ENCODE data around the gene CDH2.

The CDH2 gene

GRCh38 chr18:28152754-28153153 lies 24.2 kb downstream of the CDH2 start (continued):
- TF ChIP-seq ZFP3 (CRISPR knock-in tag; IDR thresholded peaks at IDR 0.05) (no peak), ISL1 (CRISPR knock-in tag; IDR thresholded peaks at IDR 0.05) (no peak), TCF4 (CRISPR knock-in tag; IDR thresholded peaks at IDR 0.05; ENCODE audit: borderline replicate concordance) (no peak), SNAI2 (CRISPR knock-in tag; IDR thresholded peaks at IDR 0.05) (no peak), PPARA (CRISPR knock-in tag; IDR thresholded peaks at IDR 0.05; ENCODE audit: borderline replicate concordance) (no peak), ZNF8 (CRISPR knock-in tag; IDR thresholded peaks at IDR 0.05) (no peak)

DNA sequence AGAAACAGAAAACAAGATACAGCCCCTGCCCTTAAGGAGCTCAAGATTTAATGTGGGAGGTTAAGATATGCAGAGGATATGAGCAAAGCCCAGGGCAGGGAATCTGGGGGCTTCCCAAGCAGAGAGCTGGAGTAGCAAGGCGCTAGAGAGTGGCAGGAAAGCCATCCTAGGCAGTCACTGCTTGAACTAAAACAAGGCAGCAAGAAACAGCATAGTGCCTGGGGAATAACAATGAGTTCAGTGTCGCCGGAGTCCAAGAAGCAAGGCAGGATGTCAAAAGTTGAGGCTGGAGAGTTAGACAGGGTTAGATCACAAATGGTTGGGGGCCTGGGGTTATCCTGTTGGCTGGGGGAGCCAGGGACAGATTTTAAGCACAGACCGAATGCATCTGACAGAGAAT lies 24.6 kb downstream of the CDH2 start:
- TF ChIP-seq TSHZ2 (CRISPR knock-in tag; IDR thresholded peaks at IDR 0.05) = no peak
- TF ChIP-seq ZNF70 (CRISPR knock-in tag; IDR thresholded peaks at IDR 0.05) = no peak
- no peak for TF ChIP-seq ISL1 (CRISPR knock-in tag; IDR thresholded peaks at IDR 0.05)
- no peak for TF ChIP-seq GLIS3 (CRISPR knock-in tag; IDR thresholded peaks at IDR 0.05)
- no peak for TF ChIP-seq SNAI2 (CRISPR knock-in tag; IDR thresholded peaks at IDR 0.05)
- TF ChIP-seq CSRNP3 (CRISPR knock-in tag; IDR thresholded peaks at IDR 0.05) = no peak
- ATAC-seq = peak; percentile 7; the same call in 1 of the 3 replicates

GRCh38 chr18:28151434-28151833 lies 25.5 kb downstream of the CDH2 start:
- ATAC-seq = no peak
- TF ChIP-seq TOX (CRISPR knock-in tag; IDR thresholded peaks at IDR 0.05; ENCODE audit: borderline replicate concordance) = no peak
- TF ChIP-seq PPARA (CRISPR knock-in tag; IDR thresholded peaks at IDR 0.05; ENCODE audit: borderline replicate concordance) = no peak
- no peak for TF ChIP-seq TCF4 (CRISPR knock-in tag; IDR thresholded peaks at IDR 0.05; ENCODE audit: borderline replicate concordance)
- TF ChIP-seq ZNF565 (CRISPR knock-in tag; conservative IDR thresholded peaks at IDR 0.05; ENCODE audit: low read depth) = no peak
- no peak for TF ChIP-seq BACH2 (CRISPR knock-in tag; IDR thresholded peaks at IDR 0.05; ENCODE audit: borderline replicate concordance)
- no peak for TF ChIP-seq RARB (CRISPR knock-in tag; IDR thresholded peaks at IDR 0.05)
- TF ChIP-seq CSDC2 (CRISPR knock-in tag; IDR thresholded peaks at IDR 0.05) = no peak
- no peak for TF ChIP-seq CSRNP3 (CRISPR knock-in tag; IDR thresholded peaks at IDR 0.05)
- no peak for TF ChIP-seq PATZ1 (CRISPR knock-in tag; IDR thresholded peaks at IDR 0.05; ENCODE audit: borderline replicate concordance)
- TF ChIP-seq, protein P1, sequence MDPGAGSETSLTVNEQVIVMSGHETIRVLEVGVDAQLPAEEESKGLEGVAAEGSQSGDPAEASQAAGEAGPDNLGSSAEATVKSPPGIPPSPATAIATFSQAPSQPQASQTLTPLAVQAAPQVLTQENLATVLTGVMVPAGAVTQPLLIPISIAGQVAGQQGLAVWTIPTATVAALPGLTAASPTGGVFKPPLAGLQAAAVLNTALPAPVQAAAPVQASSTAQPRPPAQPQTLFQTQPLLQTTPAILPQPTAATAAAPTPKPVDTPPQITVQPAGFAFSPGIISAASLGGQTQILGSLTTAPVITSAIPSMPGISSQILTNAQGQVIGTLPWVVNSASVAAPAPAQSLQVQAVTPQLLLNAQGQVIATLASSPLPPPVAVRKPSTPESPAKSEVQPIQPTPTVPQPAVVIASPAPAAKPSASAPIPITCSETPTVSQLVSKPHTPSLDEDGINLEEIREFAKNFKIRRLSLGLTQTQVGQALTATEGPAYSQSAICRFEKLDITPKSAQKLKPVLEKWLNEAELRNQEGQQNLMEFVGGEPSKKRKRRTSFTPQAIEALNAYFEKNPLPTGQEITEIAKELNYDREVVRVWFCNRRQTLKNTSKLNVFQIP (CRISPR knock-in tag; IDR thresholded peaks at IDR 0.05; ENCODE audit: borderline replicate concordance, low read depth) = no peak
- TF ChIP-seq SNAI2 (CRISPR knock-in tag; IDR thresholded peaks at IDR 0.05) = no peak
- no peak for TF ChIP-seq CREB5 (CRISPR knock-in tag; IDR thresholded peaks at IDR 0.05; ENCODE audit: low read depth)
- no peak for TF ChIP-seq ESRRG (CRISPR knock-in tag; IDR thresholded peaks at IDR 0.05)
- TF ChIP-seq ZNF70 (CRISPR knock-in tag; IDR thresholded peaks at IDR 0.05) = no peak
- no peak for TF ChIP-seq ZC3H10 (CRISPR knock-in tag; IDR thresholded peaks at IDR 0.05)
- no peak for TF ChIP-seq ZFP30 (CRISPR knock-in tag; IDR thresholded peaks at IDR 0.05)
